Mesenchymal stem cell (in vitro differentiated cells and primary cell): ENCODE data around the gene DOK5.

Source experiments
- DNase-seq: peaks from one replicate; pipeline ENCODE4 v3.0.0-alpha.2; 2013
- H2AFZ ChIP-seq: one replicate; pipeline ENCODE4 v1.6.1; 2013; ENCODE audit warnings: low read depth, mild to moderate bottlenecking, control low read depth, inconsistent platforms, low read length, moderate library complexity
- H2AK5ac ChIP-seq: 2 replicates; pipeline ENCODE4 v1.6.1; 2013; ENCODE audit warnings: low read length, moderate library complexity, mild to moderate bottlenecking, inconsistent platforms; ENCODE audit not compliant: severe bottlenecking
- H2BK120ac ChIP-seq: one replicate; pipeline ENCODE4 v1.6.1; 2013; ENCODE audit warnings: low read depth, mild to moderate bottlenecking, inconsistent platforms, low read length, moderate library complexity
- H2BK12ac ChIP-seq, 2 experiments: one replicate each; pipeline ENCODE4 v1.6.1; 2013; ENCODE audit warnings: inconsistent platforms in 2 of 2, low read length in 2 of 2, mild to moderate bottlenecking in 2 of 2, moderate library complexity in 2 of 2, control low read depth in 1 of 2
- H2BK15ac ChIP-seq: one replicate; pipeline ENCODE4 v1.6.1; 2013; ENCODE audit warnings: mild to moderate bottlenecking, low read depth, inconsistent platforms; ENCODE audit not compliant: poor library complexity, severe bottlenecking
- H2BK5ac ChIP-seq: 2 replicates; pipeline ENCODE4 v1.6.1; 2013; ENCODE audit warnings: low read depth, mild to moderate bottlenecking, low read length, control low read depth, inconsistent platforms; ENCODE audit not compliant: poor library complexity, severe bottlenecking
- H3K14ac ChIP-seq, 2 experiments: one replicate each; pipeline ENCODE4 v1.6.1; 2013; ENCODE audit warnings: inconsistent platforms in 2 of 2, low read length in 2 of 2, control low read depth in 1 of 2, mild to moderate bottlenecking in 1 of 2, moderate library complexity in 1 of 2
- H3K18ac ChIP-seq, 2 experiments: one replicate each; pipeline ENCODE4 v1.6.1; 2013; ENCODE audit warnings: inconsistent platforms in 2 of 2, low read length in 2 of 2, control low read depth in 1 of 2, low read depth in 1 of 2, mild to moderate bottlenecking in 1 of 2
- H3K23ac ChIP-seq, 2 experiments: one replicate each; pipeline ENCODE4 v1.6.1; 2013; ENCODE audit warnings: inconsistent platforms in 2 of 2, low read length in 2 of 2, mild to moderate bottlenecking in 2 of 2, moderate library complexity in 2 of 2, control low read depth in 1 of 2
- H3K27ac ChIP-seq: 2 replicates; pipeline ENCODE4 v1.5.1; 2013; ENCODE audit warnings: mild to moderate bottlenecking, moderate library complexity, low read length, control low read depth, inconsistent platforms; ENCODE audit not compliant: poor library complexity, severe bottlenecking
- H3K27me3 ChIP-seq, 2 experiments: 2 replicates each; pipeline versions ENCODE4 v1.6.1 to v1.7.0; 2013; ENCODE audit warnings: low read length in 2 of 2, mild to moderate bottlenecking in 2 of 2, moderate library complexity in 2 of 2, control low read depth in 1 of 2, inconsistent platforms in 1 of 2; ENCODE audit not compliant: control insufficient read depth in 1 of 2, insufficient read depth in 1 of 2
- H3K36me3 ChIP-seq, 2 experiments: 2 replicates each; pipeline versions ENCODE4 v1.6.1 to v1.7.0; 2013; ENCODE audit warnings: low read length in 2 of 2, control low read depth in 1 of 2, inconsistent platforms in 1 of 2, low read depth in 1 of 2, mild to moderate bottlenecking in 1 of 2; ENCODE audit not compliant: insufficient read depth in 2 of 2, control insufficient read depth in 1 of 2
- H3K4ac ChIP-seq, 2 experiments: one replicate each; pipeline ENCODE4 v1.6.1; 2013; ENCODE audit warnings: inconsistent platforms in 2 of 2, low read length in 2 of 2, mild to moderate bottlenecking in 2 of 2, moderate library complexity in 2 of 2, control low read depth in 1 of 2, low read depth in 1 of 2
- H3K4me1 ChIP-seq: 2 replicates; pipeline ENCODE4 v1.6.1; 2013; ENCODE audit warnings: low read depth, low read length, control low read depth; ENCODE audit not compliant: control insufficient read depth, insufficient read depth
- H3K4me2 ChIP-seq: 2 replicates; pipeline ENCODE4 v1.6.1; 2013; ENCODE audit warnings: low read length, mild to moderate bottlenecking, inconsistent platforms; ENCODE audit not compliant: poor library complexity, severe bottlenecking
- H3K4me3 ChIP-seq, 2 experiments: 2 replicates each; pipeline versions ENCODE4 v1.5.1 to v1.7.0; 2013; ENCODE audit warnings: low read length in 2 of 2, mild to moderate bottlenecking in 2 of 2, control low read depth in 1 of 2, low read depth in 1 of 2; ENCODE audit not compliant: insufficient read depth in 1 of 2
- H3K79me1 ChIP-seq: replicated peaks from 2 replicates; pipeline ENCODE4 v1.6.1; 2013; ENCODE audit warnings: mild to moderate bottlenecking, control low read depth, low read length, inconsistent platforms; ENCODE audit not compliant: poor library complexity, severe bottlenecking
- H3K9ac ChIP-seq: 2 replicates; pipeline ENCODE4 v1.7.0; 2013; ENCODE audit warnings: mild to moderate bottlenecking, low read length, moderate library complexity
- H3K9me3 ChIP-seq: 2 replicates; pipeline ENCODE4 v1.7.0; 2013; ENCODE audit warnings: mild to moderate bottlenecking, low read length; ENCODE audit not compliant: control insufficient read depth
- H4K8ac ChIP-seq: one replicate; pipeline ENCODE4 v1.6.1; 2013; ENCODE audit warnings: inconsistent platforms, mild to moderate bottlenecking, low read length, moderate library complexity
- H4K91ac ChIP-seq: one replicate; pipeline ENCODE4 v1.6.1; 2013; ENCODE audit warnings: mild to moderate bottlenecking, low read length, inconsistent platforms
- WGBS: methylation state at CpG from one replicate; pipeline ENCODE4 v1.1.7; 2013; ENCODE audit warnings: mixed read lengths; 5-methylcytosine and 5-hydroxymethylcytosine counted together

The DOK5 gene

GRCh38 chr20:54657268-54657826, 182.0 kb downstream of the DOK5 start:
- no peak overlapping the region for H3K14ac ChIP-seq
- H4K8ac ChIP-seq = no peak overlapping the region
- H2BK5ac ChIP-seq = no peak overlapping the region
- no peaks in the 10 kb centered on the region for H3K79me1 ChIP-seq
- no peak overlapping the region for H3K4me2 ChIP-seq
- no peak overlapping the region for H2AFZ ChIP-seq
- H3K9me3 ChIP-seq = no peaks in the 10 kb centered on the region
- no peak overlapping the region for H3K4ac ChIP-seq
- no peak overlapping the region for H3K27ac ChIP-seq
- no peak overlapping the region for H3K4me3 ChIP-seq
- no peak overlapping the region for H3K9ac ChIP-seq
- no peaks in the 10 kb centered on the region for H3K36me3 ChIP-seq
- no peak for DNase-seq
- H3K27me3 ChIP-seq = no peaks in the 10 kb centered on the region
- no peaks in the 10 kb centered on the region for H3K4me1 ChIP-seq
- no peak overlapping the region for H4K91ac ChIP-seq
- no peak overlapping the region for H2BK12ac ChIP-seq
- no peak overlapping the region for H2BK15ac ChIP-seq
- no peak overlapping the region for H2AK5ac ChIP-seq
- WGBS = 57% methylated on average over 2 of the region's 2 CpGs
- H3K18ac ChIP-seq = no peak overlapping the region
- no peak overlapping the region for H2BK120ac ChIP-seq
- H3K23ac ChIP-seq = no peak overlapping the region

- H3K36me3 ChIP-seq = no peaks in the 10 kb centered on the region
- H2AFZ ChIP-seq = no peak overlapping the region
- WGBS = 68% methylated on average over 4 of the region's 5 CpGs
- H3K18ac ChIP-seq = no peak overlapping the region
- no peak overlapping the region for H3K23ac ChIP-seq
- H2BK5ac ChIP-seq = no peak overlapping the region
- no peaks in the 10 kb centered on the region for H3K4me1 ChIP-seq
- H3K9ac ChIP-seq = no peak overlapping the region
- no peak overlapping the region for H4K8ac ChIP-seq
- H2BK12ac ChIP-seq = no peak overlapping the region
- no peak overlapping the region for H3K4me3 ChIP-seq
- no peaks in the 10 kb centered on the region for H3K27me3 ChIP-seq
- no peak overlapping the region for H3K14ac ChIP-seq
- H4K91ac ChIP-seq = no peak overlapping the region
- no peaks in the 10 kb centered on the region for H3K9me3 ChIP-seq
- no peak overlapping the region for H3K4ac ChIP-seq
- no peak for DNase-seq
- H2BK15ac ChIP-seq = no peak overlapping the region
- H3K27ac ChIP-seq = no peak overlapping the region
- H2AK5ac ChIP-seq = no peak overlapping the region
- no peak overlapping the region for H3K4me2 ChIP-seq
- H3K79me1 ChIP-seq = no peaks in the 10 kb centered on the region
- no peak overlapping the region for H2BK120ac ChIP-seq
Measured at GRCh38 chr20:54658525-54658924, 183.1 kb downstream of the DOK5 start.

GRCh38 chr20:54661265-54661664, 185.9 kb downstream of the DOK5 start:
- Histone ChIP-seq H4K91ac (no peak overlapping the region), H4K8ac (no peak overlapping the region), H3K9ac (no peak overlapping the region), H3K9me3 (no peaks in the 10 kb centered on the region), H3K27ac (no peak overlapping the region), H3K14ac (no peak overlapping the region), H2BK12ac (no peak overlapping the region), H2BK5ac (no peak overlapping the region), H3K79me1 (no peaks in the 10 kb centered on the region), H3K27me3 (no peaks in the 10 kb centered on the region), H3K4me1 (no peaks in the 10 kb centered on the region), H3K4ac (no peak overlapping the region), H2BK120ac (no peak overlapping the region), H3K4me3 (no peak overlapping the region), H2AFZ (no peak overlapping the region), H3K36me3 (no peaks in the 10 kb centered on the region), H3K18ac (no peak overlapping the region), H3K4me2 (no peak overlapping the region), H2AK5ac (no peak overlapping the region), H3K23ac (no peak overlapping the region), H2BK15ac (no peak overlapping the region)
- WGBS = 64% methylated on average over 2 of the region's 3 CpGs
- DNase-seq = no peak

GRCh38 chr20:54661880-54662465, 186.6 kb downstream of the DOK5 start:
- Histone ChIP-seq H3K9me3 (no peaks in the 10 kb centered on the region), H3K79me1 (no peaks in the 10 kb centered on the region), H3K4ac (no peak overlapping the region), H4K8ac (no peak overlapping the region), H3K23ac (no peak overlapping the region), H3K27ac (no peak overlapping the region), H2AK5ac (no peak overlapping the region), H2AFZ (no peak overlapping the region), H2BK12ac (no peak overlapping the region), H3K4me3 (no peak overlapping the region), H2BK15ac (no peak overlapping the region), H3K27me3 (no peaks in the 10 kb centered on the region), H3K14ac (no peak overlapping the region), H2BK5ac (no peak overlapping the region), H3K4me2 (no peak overlapping the region), H2BK120ac (no peak overlapping the region), H3K36me3 (no peaks in the 10 kb centered on the region), H3K4me1 (no peaks in the 10 kb centered on the region), H3K18ac (no peak overlapping the region), H4K91ac (no peak overlapping the region), H3K9ac (no peak overlapping the region)
- WGBS = 36% methylated on average over 8 of the region's 8 CpGs
- no peak for DNase-seq
